ENCODE measurements around the gene M1AP. TPM values are rescaled to one million over a fixed set of nuclear protein-coding genes. Genes with fewer than 3 reads are reported as not detected.

Gene M1AP
- total and polyA plus RNA-seq, 2 of the 8 experiments (the other 6 are each of a cell fraction or from before 2014, with no cell fraction given) = 4.8 TPM

DNA sequence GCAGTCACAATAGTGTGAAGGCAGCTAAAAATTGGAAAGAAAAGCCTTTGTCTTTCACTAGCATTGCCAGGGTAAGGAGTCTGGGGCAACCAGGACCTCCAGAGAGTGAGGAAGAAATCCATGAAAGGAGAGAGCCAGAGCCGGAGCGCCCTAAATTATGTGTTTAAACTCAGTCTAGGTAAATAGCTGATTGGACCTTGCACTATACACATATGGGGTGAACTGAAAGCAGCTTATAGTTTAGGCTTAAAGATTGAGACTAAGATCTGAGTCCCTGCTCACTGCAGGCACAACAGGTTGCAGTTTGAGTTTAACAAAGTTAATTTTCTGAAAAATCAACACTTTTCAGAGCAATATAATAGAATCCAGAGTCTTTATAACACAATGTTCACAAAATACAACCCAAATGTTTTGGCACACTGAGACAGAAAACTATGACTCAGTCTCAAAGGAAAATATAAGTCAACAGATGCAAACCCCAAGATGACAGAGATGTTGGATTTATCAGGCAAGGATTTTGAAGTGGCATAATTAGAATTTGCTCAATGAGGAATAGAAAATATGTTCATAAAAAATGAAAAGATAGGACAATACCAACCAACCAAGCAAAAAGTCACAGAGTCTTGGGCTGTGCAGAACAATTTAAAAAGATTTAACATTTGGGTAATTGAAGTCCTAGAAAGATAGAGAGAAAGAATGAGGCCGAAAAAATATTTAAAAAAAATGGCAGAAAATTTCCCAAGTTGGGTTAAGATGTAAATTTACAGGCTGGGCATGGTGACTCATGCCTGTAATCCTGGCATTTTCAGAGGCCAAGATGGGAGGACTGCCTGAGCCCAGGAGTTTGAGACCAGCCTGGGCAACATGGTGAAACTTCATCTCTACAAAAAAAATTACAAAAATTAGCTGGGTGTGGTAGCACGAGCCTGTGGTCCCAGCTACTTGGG lies 54.0 kb downstream of the M1AP start:
- CTCF ChIA-PET (ENCODE audit: partially characterized antibody) = interaction anchor here (0.6 to 12.2 kb wide), 4 partner anchors 11 to 34 kb away, joined by 3 to 158 read pairs (median 3); no protein-coding TSS in a partner anchor
- WGBS, 2 experiments (ENCODE audit: extremely low coverage in 1 of 2, insufficient coverage in 1 of 2, insufficient read length in 1 of 2, insufficient replicate concordance in 2 of 2, low coverage in 1 of 2, low lambda C conversion rate in 2 of 2, missing lambda C conversion rate in 1 of 2) = 88% methylated on average over 4 of the region's 4 CpGs; no CpG with 5 or more reads in 1 of the 2 experiments
- Histone ChIP-seq H2AK5ac (ENCODE audit: low read depth, low read length) (no peak overlapping the region), H2BK5ac (ENCODE audit: low read depth, low read length) (no peak overlapping the region), H3K27ac (ENCODE audit: low read depth, low read length) (no peak overlapping the region), H2BK20ac (ENCODE audit: low read length) (no peak overlapping the region), H3K9me3 (ENCODE audit: insufficient read depth in 2 of 2, low read depth in 1 of 2, low read length in 1 of 2) (no peaks in the 10 kb centered on the region), H3K4ac (replicated peaks; ENCODE audit: insufficient read length, low read depth, low read length) (no peak overlapping the region), H4K91ac (replicated peaks; ENCODE audit: insufficient read length, low read length) (no peak overlapping the region), H4K5ac (ENCODE audit: insufficient read length, low read depth, low read length) (no peak overlapping the region), H3K23ac (ENCODE audit: insufficient read length) (no peak overlapping the region), H3K4me1 (replicated peaks in 1 of 4; ENCODE audit: control insufficient read depth in 3 of 4, insufficient read depth in 4 of 4, low read length in 3 of 4) (no peaks in the 10 kb centered on the region), H3K14ac (ENCODE audit: insufficient read length) (no peak overlapping the region), H3K36me3 (ENCODE audit: control insufficient read depth in 2 of 4, insufficient read depth in 4 of 4, low read length in 3 of 4) (no peaks in the 10 kb centered on the region), H3K27me3 (replicated peaks in 1 of 4; ENCODE audit: control insufficient read depth in 3 of 4, extremely low read depth in 1 of 4, insufficient read depth in 3 of 4, low read length in 3 of 4) (no peaks in the 10 kb centered on the region), H2BK15ac (ENCODE audit: low read length) (no peak overlapping the region), H2BK12ac (ENCODE audit: low read depth, low read length) (no peak overlapping the region), H4K8ac (ENCODE audit: extremely low read depth, insufficient read depth, low read length) (no peak overlapping the region), H4K20me1 (replicated peaks in 1 of 2; ENCODE audit: control insufficient read depth in 1 of 2, insufficient read depth in 2 of 2, low read length in 2 of 2) (no peaks in the 10 kb centered on the region), H3K9ac (replicated peaks in 1 of 4; ENCODE audit: extremely low read depth in 1 of 4, low read depth in 3 of 4, low read length in 3 of 4) (no peak overlapping the region), H2AFZ (ENCODE audit: low read length) (no peak overlapping the region), H3K23me2 (ENCODE audit: low read depth, low read length) (no peaks in the 10 kb centered on the region), H3K18ac (ENCODE audit: extremely low read depth, low read length) (no peak overlapping the region), H3K4me3 (ENCODE audit: extremely low read depth in 1 of 4, insufficient read depth in 2 of 4, low read depth in 3 of 4, low read length in 4 of 4) (no peak overlapping the region), H3K79me1 (ENCODE audit: low read depth, low read length) (no peaks in the 10 kb centered on the region), H3K79me2 (ENCODE audit: control insufficient read depth in 1 of 2, insufficient read depth in 2 of 2, low read length in 2 of 2) (no peaks in the 10 kb centered on the region), H3K4me2 (ENCODE audit: insufficient read depth in 1 of 2, low read depth in 2 of 2, low read length in 2 of 2) (no peak overlapping the region), H3K56ac (replicated peaks; ENCODE audit: insufficient read length, low read depth, low read length) (no peak overlapping the region), H2BK120ac (replicated peaks; ENCODE audit: low read depth, low read length) (no peak overlapping the region)
- POLR2A ChIA-PET (ENCODE audit: partially characterized antibody) = no interaction called here
- FAIRE-seq (no peak), DNase-seq (ENCODE audit: low read depth in 1 of 2, low spot score in 2 of 2) (no peak)
- TF ChIP-seq SP2 (IDR thresholded peaks at IDR 0.05; ENCODE audit: low read length) (no peak), CHD1 (IDR thresholded peaks at IDR 0.05; ENCODE audit: low read depth, low read length) (no peak), POU5F1 (IDR thresholded peaks at IDR 0.05; ENCODE audit: low read depth, low read length) (no peak), RNF2 (IDR thresholded peaks at IDR 0.05; ENCODE audit: borderline replicate concordance, low read depth, low read length, missing control alignments, poor library complexity, severe bottlenecking) (no peak), PHF8 (conservative IDR thresholded peaks at IDR 0.05; ENCODE audit: low read depth, low read length) (no peak), GABPA (IDR thresholded peaks at IDR 0.05; ENCODE audit: borderline replicate concordance, insufficient read depth, low read length) (no peak)
- TF ChIP-seq, protein P1, sequence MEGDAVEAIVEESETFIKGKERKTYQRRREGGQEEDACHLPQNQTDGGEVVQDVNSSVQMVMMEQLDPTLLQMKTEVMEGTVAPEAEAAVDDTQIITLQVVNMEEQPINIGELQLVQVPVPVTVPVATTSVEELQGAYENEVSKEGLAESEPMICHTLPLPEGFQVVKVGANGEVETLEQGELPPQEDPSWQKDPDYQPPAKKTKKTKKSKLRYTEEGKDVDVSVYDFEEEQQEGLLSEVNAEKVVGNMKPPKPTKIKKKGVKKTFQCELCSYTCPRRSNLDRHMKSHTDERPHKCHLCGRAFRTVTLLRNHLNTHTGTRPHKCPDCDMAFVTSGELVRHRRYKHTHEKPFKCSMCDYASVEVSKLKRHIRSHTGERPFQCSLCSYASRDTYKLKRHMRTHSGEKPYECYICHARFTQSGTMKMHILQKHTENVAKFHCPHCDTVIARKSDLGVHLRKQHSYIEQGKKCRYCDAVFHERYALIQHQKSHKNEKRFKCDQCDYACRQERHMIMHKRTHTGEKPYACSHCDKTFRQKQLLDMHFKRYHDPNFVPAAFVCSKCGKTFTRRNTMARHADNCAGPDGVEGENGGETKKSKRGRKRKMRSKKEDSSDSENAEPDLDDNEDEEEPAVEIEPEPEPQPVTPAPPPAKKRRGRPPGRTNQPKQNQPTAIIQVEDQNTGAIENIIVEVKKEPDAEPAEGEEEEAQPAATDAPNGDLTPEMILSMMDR (IDR thresholded peaks at IDR 0.05; ENCODE audit: control extremely low read depth in 1 of 3, insufficient read depth in 1 of 3, low read depth in 1 of 3, low read length in 3 of 3) = no peak
- TF ChIP-seq, protein P2, sequence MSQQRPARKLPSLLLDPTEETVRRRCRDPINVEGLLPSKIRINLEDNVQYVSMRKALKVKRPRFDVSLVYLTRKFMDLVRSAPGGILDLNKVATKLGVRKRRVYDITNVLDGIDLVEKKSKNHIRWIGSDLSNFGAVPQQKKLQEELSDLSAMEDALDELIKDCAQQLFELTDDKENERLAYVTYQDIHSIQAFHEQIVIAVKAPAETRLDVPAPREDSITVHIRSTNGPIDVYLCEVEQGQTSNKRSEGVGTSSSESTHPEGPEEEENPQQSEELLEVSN (IDR thresholded peaks at IDR 0.05) = no peak
